Measurements from ENCODE around the gene NRP1. TPM values are rescaled to one million over a fixed set of nuclear protein-coding genes. Genes with fewer than 3 reads are reported as not detected.
"Not testable (repeated sequence)": the region's sequence is repeated elsewhere in the genome, so short reads cannot be mapped to it uniquely, and the experiment has no call there.

Gene NRP1
- total RNA-seq, 1 donor from 2014 or later: 249 TPM

DNA sequence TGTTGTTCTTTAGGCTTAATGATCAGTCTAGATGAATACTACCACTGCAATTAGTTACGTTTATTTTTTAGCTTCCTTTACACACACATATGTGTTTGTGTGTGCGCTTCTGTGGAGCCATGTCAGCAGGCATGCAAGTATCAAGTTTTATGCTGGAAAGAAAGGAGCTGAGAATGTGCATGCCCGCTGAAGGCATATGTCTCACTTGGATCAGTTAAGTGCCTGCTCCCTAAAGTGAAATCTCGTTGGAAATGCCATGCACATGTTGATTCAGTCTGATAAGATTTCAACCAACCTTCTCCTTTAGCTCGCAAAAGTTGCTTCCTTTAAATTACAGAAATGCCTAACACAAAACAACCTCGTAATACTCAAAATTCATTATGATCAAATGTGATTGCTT is 10.7 kb downstream of the NRP1 start:
- DNase-seq (ENCODE audit: low read depth, low spot score): no peak

DNA sequence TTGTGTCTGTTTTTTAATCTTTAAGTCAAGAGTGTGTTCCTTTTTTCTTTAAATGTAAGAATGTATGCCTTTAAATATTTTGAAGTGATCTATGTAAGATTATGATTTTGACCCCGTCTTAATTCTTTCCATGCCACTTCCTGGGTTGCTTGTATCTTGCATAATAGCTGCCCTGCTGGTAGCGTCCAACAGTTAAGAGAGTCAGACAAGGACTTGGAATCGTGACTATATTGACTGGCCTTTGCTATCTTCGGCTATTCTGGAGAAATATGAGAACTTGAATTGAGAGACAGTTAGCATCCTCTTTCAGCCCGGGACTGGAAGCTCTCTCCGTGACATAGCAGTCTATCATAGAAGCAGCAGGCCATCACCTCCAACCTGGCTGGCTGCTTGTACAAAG is 13.0 kb downstream of the NRP1 start:
- no peak for DNase-seq (ENCODE audit: low read depth, low spot score)

DNA sequence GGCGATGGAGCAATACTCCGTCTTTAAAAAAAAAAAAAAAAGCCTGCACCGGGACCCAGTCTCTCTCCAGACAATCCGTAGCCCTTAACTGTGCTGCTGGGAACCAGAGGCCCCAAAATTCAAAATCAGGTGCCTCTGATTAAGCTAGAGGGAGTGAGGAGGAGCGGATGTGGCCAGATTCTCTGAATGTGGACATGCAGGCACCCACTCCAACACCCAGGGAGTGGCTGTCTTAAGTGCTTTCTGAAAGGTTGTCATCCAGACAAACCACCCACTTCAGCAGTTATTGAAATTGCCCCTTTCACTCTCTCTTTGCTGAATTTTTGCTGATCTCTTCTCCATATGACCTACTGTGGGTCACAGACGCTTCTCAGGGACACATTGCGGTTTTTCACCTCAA is 14.2 kb downstream of the NRP1 start:
- DNase-seq (ENCODE audit: low read depth, low spot score): no peak

DNA sequence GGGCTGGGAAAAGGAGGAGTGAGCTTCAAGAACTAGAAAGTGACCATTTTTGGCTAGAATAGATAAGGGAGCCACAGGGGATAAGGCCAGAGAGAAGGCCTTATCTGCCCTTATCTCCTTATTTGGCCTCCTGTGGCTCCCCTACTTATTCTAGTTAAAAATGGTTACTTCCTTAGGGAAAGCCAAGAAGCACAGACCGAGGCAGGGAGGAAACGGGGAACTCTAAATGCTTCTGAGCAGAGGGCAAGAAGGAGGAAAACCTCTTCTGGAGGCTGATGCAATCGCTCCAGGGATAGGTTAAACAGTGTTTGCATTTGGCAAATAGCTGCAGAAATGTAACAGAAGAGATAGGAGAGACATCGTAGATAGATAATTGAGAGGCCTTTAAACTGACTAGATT is 18.6 kb downstream of the NRP1 start:
- no peak for DNase-seq (ENCODE audit: low read depth, low spot score)

DNA sequence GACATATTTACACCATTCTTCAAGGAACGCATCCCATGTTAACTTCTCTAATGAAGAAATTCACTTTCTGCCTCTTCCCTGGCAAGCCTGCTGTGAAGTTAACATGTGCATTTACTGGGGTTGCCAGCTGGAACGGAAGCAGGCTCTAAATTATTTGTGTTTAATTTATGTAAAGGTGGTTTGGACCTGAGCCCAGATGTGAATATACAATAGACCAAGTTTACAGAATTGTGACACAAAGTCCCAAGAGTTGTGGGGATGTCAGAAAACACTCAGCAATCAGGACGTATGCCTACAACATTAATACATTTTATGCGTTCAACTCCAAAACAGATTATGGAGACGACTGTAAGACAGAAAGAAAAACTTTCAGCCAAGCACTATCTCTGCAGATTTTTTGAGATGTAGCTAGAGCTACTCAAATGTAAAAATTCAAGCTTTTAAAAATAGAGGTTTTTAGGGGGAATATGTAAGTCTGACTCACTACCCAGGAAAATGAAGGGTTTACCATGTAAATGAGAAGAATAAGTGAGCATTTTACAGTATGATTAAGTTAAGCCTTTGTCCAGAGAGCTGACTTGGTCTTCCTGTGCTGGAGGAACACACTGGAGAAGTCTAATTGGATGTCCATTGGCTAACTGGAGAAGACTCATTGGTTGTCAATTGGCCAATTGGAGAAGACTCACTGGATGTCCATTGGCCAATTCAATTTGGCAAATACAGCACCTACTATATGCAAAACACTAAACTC is 19.5 kb downstream of the NRP1 start:
- DNase-seq (ENCODE audit: low read depth, low spot score): no peak

DNA sequence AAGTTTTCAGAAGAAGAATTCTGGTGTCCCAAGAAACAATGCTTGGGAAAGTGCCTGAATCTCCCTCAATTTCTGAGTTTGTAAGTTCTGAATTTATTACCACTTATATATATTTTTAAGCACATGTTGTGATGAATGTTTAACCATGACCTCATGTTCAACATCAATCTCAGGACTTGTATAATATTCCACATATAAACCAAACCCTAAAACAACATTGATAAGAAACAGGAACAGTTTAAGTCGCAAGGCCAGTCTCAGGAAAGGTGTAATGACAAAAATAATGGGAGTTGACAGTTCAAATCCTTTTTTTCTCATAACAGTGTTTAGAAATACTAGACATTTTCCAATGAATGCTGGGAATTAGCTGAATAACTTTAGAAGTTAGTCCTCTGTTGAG is 22.8 kb downstream of the NRP1 start:
- no peak for DNase-seq (ENCODE audit: low read depth, low spot score)

DNA sequence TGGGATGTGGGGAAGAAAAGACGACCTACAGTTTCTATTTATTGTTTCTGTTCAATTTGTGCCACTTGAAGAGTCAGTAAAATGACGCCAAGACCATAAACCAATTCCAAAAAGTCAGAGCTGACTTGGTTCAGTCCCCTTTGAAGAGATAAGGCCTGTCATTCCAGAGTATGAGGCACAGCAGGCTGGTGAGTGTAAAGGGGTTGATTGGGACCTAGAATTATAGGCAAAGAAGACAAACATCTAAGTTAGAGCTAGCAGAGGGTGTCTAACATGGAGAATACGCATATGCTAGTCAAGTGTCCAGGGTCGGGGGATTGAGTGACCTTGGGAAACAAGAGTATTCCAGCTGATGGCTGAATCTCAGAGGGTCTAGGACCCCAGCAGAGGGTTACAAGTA is 23.6 kb downstream of the NRP1 start:
- DNase-seq (ENCODE audit: low read depth, low spot score): no peak

DNA sequence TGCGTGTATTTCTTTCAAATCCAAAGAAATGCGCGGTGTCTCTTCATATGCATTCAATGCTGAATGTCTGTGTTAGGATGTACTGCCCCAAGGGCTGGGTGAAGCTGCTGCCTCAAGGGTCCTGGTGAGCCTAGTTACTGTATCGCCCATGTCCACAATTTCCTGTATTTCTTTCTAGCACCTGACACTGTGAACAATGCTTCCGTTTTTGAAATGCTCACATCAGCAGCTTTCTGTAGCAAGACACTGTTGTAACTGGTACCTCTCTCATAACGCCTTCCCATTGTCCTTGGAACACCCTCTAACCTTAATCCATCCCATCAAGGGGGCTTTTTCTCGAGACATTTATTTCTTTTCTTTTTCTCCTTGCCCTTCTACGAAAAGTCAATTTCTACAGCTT is 25.1 kb downstream of the NRP1 start:
- DNase-seq (ENCODE audit: low read depth, low spot score): no peak

DNA sequence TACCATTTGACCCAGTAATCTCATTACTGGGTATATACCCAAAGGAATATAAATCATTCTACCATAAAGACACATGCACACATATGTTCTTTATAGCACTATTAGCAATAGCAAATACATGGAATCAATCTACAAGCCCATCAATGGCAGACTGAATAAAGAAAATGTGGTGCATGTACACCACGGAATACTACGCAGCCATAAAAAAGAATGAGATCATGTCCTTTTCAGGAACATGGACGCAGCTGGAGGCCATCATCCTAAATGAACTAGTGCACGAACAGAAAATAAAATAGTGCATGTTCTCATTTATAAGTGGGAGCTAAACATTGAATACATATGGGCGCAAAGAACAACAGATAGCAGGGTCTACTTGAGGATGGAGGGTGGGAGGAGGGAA is 26.6 kb downstream of the NRP1 start:
- DNase-seq (ENCODE audit: low read depth, low spot score): no peak

DNA sequence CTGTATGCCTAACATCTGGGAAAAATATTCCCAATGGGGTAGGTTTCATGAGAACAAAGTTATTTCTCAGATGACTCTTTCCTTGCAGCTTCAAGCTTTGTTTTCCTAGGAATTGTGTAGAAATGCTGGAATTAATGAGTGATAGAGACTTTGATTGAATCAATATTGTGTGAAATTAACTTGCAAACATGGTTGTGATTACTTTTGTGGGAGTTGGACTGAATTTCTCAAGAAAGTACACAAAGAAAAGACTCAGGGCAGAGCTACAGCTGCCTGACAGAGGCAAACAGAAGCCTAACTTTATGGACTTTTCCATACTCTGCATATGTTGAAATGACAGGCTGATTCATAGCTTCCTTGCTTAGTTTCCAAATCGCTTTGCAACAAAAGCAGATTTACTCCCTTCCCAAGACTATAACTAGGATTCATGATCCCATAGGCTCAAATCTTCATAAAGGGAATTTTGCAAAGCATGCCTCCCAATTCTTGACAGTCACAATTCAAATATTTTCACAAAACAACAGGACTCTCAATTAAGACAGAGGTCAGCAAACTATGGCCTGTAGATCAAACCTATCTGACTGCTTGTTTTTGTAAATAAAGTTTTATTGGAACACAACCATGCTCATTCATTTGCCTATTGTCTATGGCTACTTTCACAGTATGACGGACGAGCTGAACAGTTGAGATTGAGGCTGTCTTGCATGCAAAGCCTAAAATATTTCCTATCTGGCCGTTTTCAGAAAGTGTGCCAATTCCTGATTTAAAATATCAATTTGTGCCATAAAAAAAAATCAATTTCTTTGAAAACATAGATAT is 27.6 kb downstream of the NRP1 start:
- no peak for DNase-seq (ENCODE audit: low read depth, low spot score)

DNA sequence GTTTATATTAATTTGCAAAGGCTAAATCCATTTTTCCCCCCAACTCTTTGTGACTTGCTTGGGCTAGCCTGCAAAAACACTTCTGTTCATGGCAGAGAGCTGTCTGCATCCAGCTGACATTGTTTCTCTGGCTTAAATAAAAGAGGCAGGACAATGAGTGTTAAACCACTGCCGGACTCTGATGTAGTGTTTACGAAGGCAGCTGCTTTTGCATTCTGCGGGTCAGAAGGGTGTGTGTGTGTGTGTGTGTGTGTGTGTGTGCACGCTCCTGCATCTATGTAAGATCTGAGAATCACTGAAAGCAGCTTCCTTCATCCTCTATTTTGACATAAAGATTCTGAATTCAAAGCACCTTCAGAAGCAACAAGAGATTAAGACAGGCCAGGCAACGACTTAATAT is 28.3 kb downstream of the NRP1 start:
- DNase-seq (ENCODE audit: low read depth, low spot score): no peak

DNA sequence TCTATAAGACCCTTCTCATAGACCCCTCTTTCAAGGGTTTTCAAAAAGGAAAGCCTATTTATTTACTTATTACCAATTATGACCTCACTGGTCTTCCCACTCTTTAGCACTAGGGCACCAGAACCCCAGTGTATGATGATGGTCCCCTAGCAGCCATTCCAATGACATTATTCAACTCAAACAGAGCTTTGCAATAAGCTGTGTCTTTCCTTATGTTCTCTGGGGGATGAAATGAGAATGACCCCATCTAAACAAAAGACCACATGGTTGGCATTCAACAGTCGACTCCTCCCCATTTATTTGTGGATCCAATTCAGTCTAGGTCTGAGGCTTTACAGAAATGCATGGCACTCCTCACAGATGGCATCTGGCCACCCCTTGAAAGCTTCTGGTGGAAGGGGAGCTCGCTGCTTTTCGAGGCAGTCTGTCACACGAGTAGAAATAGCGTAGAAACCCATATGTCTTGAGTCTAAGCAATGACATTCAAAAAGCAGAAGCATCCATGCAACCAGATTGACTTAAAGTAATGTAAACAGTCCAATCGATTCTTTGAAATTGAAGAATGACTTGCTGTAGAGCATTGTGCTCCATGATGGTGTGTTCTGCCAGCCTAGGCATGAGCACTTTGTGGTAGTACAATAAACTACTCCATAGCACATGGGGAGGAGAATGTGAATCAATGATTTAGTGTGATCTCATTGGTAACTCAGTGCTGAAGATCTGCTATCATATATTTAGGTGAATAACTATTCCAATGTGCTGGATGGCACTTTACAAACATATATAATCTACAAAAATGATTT is 29.8 kb downstream of the NRP1 start:
- DNase-seq (ENCODE audit: low read depth, low spot score): no peak

DNA sequence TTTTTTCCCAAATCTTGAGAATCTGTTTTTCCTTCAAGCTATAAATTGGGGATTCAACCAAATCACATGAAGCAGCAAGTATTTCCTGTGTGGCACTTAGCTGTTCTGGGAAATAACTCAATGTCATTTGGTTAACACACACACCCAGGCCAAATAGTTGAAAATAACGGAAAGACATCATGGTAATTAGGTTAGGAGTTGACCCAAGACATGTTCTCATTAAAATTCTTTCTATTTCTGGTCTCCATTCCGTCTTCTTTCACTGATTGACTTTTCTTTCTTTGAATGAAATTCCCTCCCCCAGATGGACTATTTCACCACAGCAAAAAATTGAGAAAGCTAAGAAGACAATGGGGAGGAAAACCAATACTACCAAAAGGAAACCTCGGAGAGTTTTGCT is 30.5 kb downstream of the NRP1 start:
- DNase-seq (ENCODE audit: low read depth, low spot score): no peak

DNA sequence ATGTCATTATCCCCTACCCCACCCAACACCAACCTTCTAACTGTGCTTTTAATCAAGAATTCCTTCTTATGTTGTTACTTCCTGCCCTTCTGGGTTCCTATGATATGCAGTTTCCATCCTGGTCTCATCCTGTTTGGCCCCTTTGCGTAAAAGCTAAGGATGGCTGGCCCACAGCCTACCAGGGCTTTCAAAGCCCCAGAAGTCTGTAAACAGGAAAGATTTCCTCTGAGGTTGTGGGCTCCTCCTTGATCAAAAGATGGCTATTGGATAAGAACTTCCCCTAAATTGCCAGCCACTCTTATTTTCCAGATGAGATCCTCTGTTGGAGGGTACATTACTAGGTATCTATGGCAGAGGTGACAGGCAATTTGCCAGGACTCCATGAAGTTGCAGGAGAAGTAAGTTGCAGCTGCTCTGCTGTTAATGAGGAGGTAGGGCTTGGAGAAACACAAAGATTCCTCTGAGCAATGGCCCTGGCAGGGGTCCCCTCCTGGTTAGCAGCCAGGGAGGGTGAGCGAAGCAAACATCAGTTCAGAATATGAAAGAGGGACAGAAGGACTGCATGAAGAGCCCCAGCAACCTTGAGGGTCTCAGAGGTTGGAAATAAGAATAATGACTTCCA is 32.1 kb downstream of the NRP1 start:
- DNase-seq (ENCODE audit: low read depth, low spot score): no peak

DNA sequence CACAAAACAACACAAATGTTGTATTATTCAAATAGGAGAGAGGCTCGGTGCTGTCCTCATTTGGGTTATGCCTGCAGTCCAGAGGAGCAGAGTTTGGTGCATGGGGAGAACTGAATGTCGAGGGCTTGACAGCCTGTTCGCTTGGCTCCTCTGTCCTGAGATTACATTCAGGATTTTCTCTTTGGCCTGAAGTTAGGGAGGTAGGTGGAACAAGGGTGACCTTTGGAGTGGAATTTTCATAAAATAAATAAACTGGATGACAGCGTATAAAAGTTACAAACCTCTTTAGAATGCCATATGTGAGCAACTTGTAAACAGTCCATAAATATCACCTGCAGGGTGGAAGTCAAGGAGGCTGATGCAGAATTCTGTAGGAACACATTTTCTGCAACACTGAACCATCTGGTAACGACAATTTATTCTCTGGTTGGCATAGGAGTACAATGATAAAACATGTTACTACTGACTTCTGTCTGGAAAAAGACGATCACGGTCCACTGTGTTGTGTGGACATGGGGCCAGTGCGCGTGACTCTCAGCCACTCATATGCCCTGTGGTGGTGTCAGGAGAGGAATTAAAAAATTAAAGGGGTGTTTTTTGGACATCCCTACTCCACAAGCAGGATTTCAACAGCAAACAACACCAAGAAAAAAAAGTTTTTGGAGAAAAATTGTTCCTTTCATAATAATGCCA is 33.2 kb downstream of the NRP1 start:
- no peak for DNase-seq (ENCODE audit: low read depth, low spot score)

DNA sequence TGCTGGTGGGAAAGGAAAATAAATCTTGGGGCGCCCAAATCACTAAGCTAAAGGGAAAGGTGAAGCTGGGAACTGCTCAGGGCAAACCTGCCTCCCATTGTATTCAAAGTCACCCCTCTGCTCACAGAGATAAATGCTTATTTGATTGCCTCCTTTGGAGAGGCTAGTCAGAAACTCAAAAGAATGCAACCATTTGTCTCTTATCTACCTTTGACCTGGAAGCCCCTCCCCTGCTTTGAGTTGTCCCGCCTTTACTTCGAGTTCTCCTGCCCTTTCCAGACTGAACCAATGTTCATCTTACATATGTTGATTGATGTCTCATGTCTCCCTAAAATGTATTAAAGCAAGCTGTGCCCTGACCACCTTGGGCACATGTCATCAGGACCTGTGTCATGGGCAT is 33.9 kb downstream of the NRP1 start:
- DNase-seq (ENCODE audit: low read depth, low spot score): not testable (repeated sequence)

DNA sequence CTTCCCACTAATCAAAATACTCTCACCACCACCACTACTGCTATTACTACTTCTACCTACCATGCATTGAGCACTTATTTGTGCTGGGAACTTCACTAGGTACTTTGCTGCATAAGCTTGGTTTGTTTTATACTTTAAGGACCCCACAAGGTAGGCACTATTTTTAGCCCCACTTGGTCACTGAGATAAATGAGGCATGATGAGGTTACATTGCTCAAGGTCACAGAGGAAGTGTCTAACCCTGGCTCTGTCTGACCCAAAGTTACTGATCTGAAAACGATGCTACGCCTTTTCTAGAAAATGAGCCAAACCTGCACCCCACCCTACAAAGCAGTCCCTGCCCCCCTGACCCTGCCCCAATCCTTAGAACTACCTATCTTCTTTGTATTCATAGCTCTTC is 35.6 kb downstream of the NRP1 start:
- no peak for DNase-seq (ENCODE audit: low read depth, low spot score)

DNA sequence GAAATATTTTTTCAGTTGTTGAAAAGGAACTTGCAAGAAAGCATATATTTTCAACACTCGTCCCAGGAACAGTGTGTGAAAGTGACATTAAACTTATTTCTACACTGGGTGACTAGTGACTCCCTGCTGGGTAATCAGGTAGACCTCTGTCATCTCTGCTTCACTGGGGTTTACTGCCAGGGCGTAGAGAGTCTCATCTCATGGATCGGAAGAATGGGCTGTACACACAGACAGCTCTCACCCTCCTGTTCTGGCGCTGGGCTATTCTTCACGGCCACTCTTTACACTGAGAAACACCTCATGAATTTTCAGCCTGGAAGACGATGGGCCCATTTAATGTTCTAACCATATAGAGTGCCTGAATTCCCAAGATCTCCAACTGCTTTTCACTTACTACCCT is 36.4 kb downstream of the NRP1 start:
- no peak for DNase-seq (ENCODE audit: low read depth, low spot score)

DNA sequence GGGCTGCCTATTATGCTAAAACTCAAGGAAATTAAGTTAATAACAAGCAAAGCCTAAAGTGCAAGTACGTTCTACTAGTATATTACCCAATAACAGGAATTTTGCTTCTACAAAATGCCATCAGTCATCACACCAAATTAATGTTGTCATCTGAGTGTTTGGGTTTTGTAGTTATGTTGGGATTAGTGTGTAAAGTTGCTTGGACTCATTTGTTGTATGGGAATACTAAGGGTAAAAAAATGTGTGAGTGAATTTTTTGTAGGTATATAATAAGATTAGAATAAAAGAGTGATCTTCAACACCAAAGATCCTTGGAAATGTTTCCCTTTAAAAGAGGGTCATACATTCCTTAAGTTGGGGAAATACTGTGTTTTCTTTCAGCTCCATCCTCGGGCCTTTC is 38.6 kb downstream of the NRP1 start:
- no peak for DNase-seq (ENCODE audit: low read depth, low spot score)

DNA sequence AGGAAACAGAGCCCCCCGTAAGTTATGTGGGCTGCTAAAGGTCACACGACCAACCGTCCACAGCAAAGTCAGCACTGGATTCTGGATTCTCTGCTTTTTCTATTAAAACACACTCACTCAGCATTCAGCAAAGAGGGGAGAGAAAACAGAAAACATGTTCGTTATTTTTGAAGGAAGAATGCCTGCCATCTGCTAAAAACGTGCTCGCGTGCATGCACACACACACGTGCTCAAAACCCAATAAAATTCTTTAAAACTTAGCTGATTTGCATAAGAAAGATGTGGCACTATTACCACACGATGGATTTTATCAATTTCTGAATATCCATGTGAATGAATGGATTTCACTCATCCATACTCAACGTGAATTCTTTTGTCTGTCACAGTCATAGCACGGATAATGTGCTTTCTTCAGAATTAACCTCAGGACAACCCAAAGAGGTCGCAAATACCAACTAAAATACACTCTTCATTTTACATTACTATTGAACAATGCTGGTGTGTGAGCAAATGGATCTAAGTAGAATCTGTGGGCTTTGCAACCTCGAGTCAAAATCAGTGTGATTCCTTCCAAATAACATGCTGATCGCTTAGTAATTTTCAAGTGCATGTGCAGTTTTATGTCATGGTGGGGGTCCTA is 40.8 kb downstream of the NRP1 start:
- DNase-seq (ENCODE audit: low read depth, low spot score): no peak

DNA sequence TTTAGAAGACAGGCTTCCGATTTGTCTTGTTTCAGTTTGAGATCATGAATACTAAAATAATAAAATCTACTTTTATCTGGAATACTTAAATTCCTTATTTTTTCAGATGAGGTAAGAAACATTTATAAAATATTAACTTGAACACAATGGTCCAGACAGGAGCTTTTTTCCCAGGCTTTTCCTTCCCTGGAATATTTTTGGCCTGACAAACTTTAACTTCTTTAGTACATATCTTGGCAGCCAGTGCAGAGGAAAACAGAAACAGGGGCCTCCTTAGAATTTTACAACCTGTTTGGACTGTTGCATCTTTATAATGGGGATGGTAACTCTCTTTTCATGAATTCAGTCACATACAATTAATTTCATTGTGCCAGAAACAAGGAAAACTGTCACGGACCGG is 41.4 kb downstream of the NRP1 start:
- no peak for DNase-seq (ENCODE audit: low read depth, low spot score)

All from pulmonary artery endothelial cell (primary cell).